ENCODE measurements around the gene ERVK3-1.

DNA sequence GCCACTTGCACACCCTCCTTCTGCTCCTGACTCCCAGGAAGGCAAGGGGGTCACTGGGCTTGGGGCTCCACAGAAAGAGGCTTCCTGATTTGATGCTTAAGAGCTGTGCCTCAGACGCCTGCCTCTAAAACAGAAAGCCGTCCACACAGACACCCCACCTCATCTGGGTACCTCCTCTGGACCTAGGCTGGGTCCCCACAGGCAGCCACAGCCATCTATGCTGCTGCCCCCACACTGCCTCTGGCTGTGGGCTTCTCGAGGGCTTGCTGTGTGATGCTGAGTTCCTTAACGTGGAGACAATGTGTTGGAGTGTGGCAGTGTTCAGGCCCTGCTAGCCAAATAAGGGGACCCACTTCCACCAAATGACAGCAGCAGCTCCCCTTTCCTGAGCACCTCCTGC is 13.1 kb downstream of the ERVK3-1 start:
- TF ChIP-seq, protein P1, sequence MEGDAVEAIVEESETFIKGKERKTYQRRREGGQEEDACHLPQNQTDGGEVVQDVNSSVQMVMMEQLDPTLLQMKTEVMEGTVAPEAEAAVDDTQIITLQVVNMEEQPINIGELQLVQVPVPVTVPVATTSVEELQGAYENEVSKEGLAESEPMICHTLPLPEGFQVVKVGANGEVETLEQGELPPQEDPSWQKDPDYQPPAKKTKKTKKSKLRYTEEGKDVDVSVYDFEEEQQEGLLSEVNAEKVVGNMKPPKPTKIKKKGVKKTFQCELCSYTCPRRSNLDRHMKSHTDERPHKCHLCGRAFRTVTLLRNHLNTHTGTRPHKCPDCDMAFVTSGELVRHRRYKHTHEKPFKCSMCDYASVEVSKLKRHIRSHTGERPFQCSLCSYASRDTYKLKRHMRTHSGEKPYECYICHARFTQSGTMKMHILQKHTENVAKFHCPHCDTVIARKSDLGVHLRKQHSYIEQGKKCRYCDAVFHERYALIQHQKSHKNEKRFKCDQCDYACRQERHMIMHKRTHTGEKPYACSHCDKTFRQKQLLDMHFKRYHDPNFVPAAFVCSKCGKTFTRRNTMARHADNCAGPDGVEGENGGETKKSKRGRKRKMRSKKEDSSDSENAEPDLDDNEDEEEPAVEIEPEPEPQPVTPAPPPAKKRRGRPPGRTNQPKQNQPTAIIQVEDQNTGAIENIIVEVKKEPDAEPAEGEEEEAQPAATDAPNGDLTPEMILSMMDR (IDR thresholded peaks at IDR 0.05 in 4 of 5, conservative IDR thresholded peaks at IDR 0.05 in 1 of 5), result no peak
- no peak for TF ChIP-seq POLR2A (IDR thresholded peaks at IDR 0.05)
